Measurements from ENCODE around the gene MAD1L1. TPM values are rescaled to one million over a fixed set of nuclear protein-coding genes. Genes with fewer than 3 reads are reported as not detected.

Gene MAD1L1
- total and polyA plus RNA-seq, 4 donors = 12.8 to 20.7 (median 16.5) TPM

- 91% methylated on average over 31 of the region's 31 CpGs for WGBS
- Histone ChIP-seq H3K27ac (ENCODE audit: low read depth in 1 of 2, low read length in 2 of 2) (no peak overlapping the region), H3K4me3 (ENCODE audit: low read depth in 1 of 3, low read length in 3 of 3) (no peak overlapping the region), H3K36me3 (ENCODE audit: control insufficient read depth in 4 of 4, insufficient read depth in 3 of 4, low read depth in 1 of 4, low read length in 3 of 4) (peaks cover 0 to 3% (median 0%) of the 10 kb centered on the region in 4 donors), H3K27me3 (ENCODE audit: control insufficient read depth in 4 of 4, insufficient read depth in 4 of 4, low read length in 3 of 4) (no peaks in the 10 kb centered on the region), H3K9me3 (ENCODE audit: control insufficient read depth in 4 of 4, low read length in 3 of 4) (no peaks in the 10 kb centered on the region), H3K9ac (ENCODE audit: low read depth in 1 of 2, low read length in 2 of 2) (no peak overlapping the region), H3K4me1 (ENCODE audit: control insufficient read depth in 4 of 4, insufficient read depth in 4 of 4, low read length in 3 of 4) (no peaks in the 10 kb centered on the region)
- TF ChIP-seq SP1 (IDR thresholded peaks at IDR 0.05) (no peak), RXRA (IDR thresholded peaks at IDR 0.05) (no peak), EGR1 (IDR thresholded peaks at IDR 0.05; ENCODE audit: low read depth in 2 of 2) (no peak), FOXA2 (IDR thresholded peaks at IDR 0.05) (no peak), JUND (IDR thresholded peaks at IDR 0.05) (no peak), TAF1 (conservative IDR thresholded peaks at IDR 0.05) (no peak), HNF4A (conservative IDR thresholded peaks at IDR 0.05) (no peak)
- DNase-seq (ENCODE audit: low spot score) = no peak
Observed at GRCh38 chr7:2082139-2082998, 150.4 kb downstream of the MAD1L1 start.

DNA sequence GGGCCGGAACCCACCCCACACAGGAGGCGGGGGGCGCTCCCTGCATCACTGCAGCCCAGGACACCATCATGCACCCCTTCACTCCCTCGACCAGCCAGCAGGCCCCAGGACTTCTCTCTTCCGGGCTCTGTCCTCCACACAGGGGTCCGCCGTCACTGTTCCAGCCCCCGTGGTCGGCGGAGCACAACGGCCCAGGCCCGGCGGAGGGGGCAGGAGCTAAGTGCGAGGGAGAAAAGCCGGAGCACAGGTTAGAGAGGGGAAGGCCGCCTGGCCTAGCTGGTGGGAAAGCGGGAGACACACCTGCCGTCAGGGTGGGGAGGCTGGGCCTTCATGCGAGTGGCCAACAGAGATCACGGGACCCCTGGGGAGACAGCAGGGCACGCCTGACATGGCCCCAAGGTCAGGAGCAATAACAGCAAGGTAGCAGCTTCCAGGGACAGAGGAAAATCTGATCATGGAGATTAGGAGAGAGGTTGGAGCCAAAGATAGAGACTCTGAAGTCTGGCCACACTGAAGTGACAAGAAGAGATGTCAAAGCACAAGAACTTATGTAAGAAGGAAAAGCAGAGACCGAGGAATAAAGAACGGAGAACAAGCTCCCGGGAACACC, 151.1 kb downstream of the MAD1L1 start:
- Histone ChIP-seq H3K9ac (ENCODE audit: low read depth in 1 of 2, low read length in 2 of 2) (no peak overlapping the region), H3K27ac (ENCODE audit: low read depth in 1 of 2, low read length in 2 of 2) (no peak overlapping the region), H3K4me3 (ENCODE audit: low read depth in 1 of 3, low read length in 3 of 3) (no peak overlapping the region), H3K27me3 (ENCODE audit: control insufficient read depth in 4 of 4, insufficient read depth in 4 of 4, low read length in 3 of 4) (no peaks in the 10 kb centered on the region), H3K36me3 (ENCODE audit: control insufficient read depth in 4 of 4, insufficient read depth in 3 of 4, low read depth in 1 of 4, low read length in 3 of 4) (peaks cover 0 to 4% (median 1%) of the 10 kb centered on the region in 4 donors), H3K4me1 (ENCODE audit: control insufficient read depth in 4 of 4, insufficient read depth in 4 of 4, low read length in 3 of 4) (no peaks in the 10 kb centered on the region), H3K9me3 (ENCODE audit: control insufficient read depth in 4 of 4, low read length in 3 of 4) (no peaks in the 10 kb centered on the region)
- WGBS = 97% methylated on average over 24 of the region's 24 CpGs
- no peak for DNase-seq (ENCODE audit: low spot score)
- TF ChIP-seq REST (IDR thresholded peaks at IDR 0.05) = no peak
- no peak for TF ChIP-seq RAD21 (IDR thresholded peaks at IDR 0.05)
- TF ChIP-seq YY1 (IDR thresholded peaks at IDR 0.05) = no peak
- TF ChIP-seq TAF1 (conservative IDR thresholded peaks at IDR 0.05) = no peak
- no peak for TF ChIP-seq SP1 (IDR thresholded peaks at IDR 0.05)
- TF ChIP-seq HNF4G (IDR thresholded peaks at IDR 0.05) = no peak
- TF ChIP-seq, protein P1, sequence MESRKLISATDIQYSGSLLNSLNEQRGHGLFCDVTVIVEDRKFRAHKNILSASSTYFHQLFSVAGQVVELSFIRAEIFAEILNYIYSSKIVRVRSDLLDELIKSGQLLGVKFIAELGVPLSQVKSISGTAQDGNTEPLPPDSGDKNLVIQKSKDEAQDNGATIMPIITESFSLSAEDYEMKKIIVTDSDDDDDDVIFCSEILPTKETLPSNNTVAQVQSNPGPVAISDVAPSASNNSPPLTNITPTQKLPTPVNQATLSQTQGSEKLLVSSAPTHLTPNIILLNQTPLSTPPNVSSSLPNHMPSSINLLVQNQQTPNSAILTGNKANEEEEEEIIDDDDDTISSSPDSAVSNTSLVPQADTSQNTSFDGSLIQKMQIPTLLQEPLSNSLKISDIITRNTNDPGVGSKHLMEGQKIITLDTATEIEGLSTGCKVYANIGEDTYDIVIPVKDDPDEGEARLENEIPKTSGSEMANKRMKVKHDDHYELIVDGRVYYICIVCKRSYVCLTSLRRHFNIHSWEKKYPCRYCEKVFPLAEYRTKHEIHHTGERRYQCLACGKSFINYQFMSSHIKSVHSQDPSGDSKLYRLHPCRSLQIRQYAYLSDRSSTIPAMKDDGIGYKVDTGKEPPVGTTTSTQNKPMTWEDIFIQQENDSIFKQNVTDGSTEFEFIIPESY (IDR thresholded peaks at IDR 0.05) = no peak
- no peak for TF ChIP-seq GABPA (IDR thresholded peaks at IDR 0.05 in 1 of 2, conservative IDR thresholded peaks at IDR 0.05 in 1 of 2)
- no peak for TF ChIP-seq RXRA (IDR thresholded peaks at IDR 0.05)
- no peak for TF ChIP-seq ATF3 (IDR thresholded peaks at IDR 0.05)
